GM21526 (cell line): ENCODE measurements around the gene C12orf60.
"Not testable (repeated sequence)": the region's sequence is repeated elsewhere in the genome, so short reads cannot be mapped to it uniquely, and the experiment has no call there.

Experiments used
- ATAC-seq: cut with Tn5 transposase; IDR thresholded peaks from one replicate; pipeline ENCODE4 v1.9.1; 2021; ENCODE audit warnings: moderate library complexity; ENCODE audit not compliant: unreplicated experiment, low FRiP score

C12orf60 gene

DNA sequence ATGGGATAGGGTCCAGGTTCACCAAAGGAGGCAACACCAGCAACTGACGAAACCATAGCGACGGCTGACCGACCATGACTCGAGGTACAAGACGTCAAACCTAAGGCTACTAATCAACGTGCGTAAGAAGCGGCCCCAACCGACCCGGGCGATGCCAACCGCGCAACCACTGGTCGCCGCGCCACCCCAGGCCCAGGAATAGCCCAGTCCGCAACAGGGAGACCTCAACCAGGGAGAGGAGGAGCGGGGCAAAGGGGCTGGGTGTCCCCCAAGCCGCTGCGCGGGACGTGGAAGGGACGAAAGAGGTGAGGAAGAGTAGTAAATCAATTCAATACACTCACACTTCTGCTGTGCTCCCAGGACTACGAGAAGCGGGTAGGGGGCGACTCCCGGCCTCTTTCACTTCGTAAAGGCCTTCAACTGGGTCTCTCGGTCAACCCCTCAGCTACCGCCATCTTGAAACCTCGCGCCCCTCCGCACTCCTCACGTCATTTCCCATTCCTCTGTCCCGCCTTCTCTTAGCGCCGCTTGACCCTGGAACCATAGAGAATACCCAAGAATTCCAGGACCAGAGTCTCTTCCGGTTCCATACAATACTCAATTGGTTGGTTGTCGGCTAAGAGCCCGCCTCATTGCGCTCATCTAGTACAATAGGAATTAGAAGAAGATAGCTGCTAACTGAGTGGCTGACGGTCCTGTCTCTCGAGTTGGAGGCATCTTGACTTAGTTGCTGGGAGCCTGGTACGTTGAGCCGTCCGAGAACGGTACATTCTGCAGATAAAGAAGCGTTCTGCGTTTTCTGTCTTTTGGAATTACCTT is at the start of gene C12orf60, which contains the start of gene WBP11:
Gene C12orf60 (plus strand): TSS at position 660 of the 819 bp plus-strand sequence. CDS start 19,266 bp downstream, outside the sequence.
Gene WBP11 (minus strand): TSS at position 468 of the 819 bp plus-strand sequence. CDS start 2,095 bp downstream, outside the sequence.
- peak; percentile 99 for ATAC-seq

DNA sequence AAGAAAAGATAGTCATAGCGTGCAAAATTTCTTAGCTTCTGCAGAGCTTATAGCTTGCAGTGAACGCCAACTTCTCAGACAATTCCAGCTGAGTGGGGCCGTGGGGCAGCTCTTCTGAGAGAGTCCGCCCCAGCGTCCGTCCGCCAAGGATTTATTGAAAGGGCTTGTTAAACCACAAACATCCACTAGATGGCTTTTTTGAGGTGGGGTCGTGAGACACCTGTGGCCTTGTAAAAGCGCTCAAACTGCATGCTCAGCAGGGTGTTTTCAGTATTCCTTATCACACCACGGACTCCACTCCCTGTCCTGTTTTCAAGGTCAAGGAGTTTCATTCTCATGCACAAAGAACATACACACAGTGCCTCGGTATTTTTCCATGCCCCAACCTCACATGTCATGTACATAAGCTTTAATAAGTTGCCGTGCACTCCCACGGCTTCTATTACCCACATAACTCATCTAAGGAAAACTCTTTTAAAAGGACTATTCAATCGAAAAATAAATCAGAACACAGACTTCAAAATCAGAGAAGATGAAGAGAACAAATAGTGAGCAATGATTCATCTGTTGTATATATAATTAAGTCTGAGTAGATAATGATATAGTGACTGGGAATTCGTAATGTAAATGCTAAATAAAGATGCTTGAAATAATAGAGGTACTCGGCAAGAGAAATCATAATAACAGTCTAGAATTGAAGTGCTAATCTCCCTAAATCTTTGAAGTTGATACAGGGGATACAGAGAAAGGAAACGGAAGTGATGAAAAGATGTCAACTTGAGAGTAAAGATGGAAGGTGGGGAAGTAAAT is 46.9 kb upstream of the C12orf60 start:
- ATAC-seq: no peak

DNA sequence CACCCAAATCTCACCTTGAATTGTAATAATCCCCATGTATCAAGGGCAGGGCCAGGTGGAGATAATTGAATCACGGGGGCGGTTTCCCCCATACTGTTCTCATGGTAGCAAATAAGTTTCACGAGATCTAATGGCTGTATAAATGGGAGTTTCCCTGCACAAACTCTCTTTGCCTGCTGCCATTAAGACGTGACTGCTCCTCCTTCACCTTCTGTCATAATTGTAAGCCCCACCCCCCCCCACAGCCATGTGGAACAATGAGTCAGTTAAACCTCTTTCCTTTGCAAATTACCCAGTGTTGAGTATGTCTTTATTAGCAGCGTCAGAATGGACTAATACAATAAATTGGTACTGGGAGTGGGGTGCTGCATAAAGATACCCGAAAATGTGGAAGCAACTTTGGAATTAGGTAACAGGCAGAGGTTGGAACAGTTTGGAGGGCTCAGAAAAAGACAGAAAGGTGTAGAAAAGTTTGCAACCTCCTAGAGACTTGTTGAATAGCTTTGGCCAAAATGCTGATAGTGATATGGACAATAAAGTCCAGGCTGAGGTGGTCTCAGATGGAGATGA is 43.7 kb upstream of the C12orf60 start:
- ATAC-seq: not testable (repeated sequence)

GRCh38 chr12:14765398-14765797 is 38.1 kb upstream of the C12orf60 start:
- no peak for ATAC-seq

- not testable (repeated sequence) for ATAC-seq
Measured at GRCh38 chr12:14766020-14766419, 37.5 kb upstream of the C12orf60 start.

DNA sequence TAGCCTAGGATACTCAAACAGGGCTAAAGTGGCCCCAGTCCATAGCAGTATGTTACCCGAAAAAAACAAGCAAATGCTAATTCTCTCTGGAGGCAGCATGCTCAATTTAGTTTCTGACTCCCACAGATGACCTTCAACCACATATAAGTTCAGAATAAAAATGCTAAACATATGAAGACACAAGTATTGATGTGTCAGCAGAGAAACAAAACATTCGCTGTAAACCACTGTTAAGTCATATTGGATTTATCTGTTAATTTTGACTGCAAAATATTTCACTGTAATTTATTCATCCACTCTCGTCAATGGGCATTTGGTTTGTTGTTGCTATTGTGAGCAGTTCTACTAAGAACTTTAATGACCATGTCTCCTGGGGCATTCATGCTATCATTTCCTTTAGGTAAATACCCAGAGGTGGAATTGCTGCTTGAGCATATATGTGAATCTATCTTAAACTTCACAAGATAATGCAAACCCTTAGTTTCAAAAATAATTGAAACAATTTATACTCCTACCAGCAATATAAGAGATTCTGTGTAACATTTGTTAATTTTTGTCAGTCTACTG is 36.7 kb upstream of the C12orf60 start:
- no peak for ATAC-seq

DNA sequence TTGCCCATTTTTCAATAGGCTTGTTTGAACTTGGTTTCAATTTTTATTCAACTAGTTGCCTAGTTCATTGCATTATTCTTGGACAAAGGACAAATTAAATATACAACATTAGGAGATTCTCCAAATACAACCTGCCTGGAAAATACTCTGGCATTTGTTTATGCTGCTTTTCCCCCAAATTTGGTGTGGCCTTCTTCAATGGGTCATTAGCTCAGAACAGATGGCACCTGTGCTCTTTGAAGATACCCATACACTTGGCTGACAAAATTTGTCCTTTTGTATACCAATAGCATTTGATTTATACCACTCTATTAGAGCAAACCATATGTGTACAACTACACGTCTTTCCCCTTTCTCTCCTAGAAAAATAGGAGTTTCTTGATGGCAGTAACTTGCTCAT is 35.9 kb upstream of the C12orf60 start:
- ATAC-seq: no peak

DNA sequence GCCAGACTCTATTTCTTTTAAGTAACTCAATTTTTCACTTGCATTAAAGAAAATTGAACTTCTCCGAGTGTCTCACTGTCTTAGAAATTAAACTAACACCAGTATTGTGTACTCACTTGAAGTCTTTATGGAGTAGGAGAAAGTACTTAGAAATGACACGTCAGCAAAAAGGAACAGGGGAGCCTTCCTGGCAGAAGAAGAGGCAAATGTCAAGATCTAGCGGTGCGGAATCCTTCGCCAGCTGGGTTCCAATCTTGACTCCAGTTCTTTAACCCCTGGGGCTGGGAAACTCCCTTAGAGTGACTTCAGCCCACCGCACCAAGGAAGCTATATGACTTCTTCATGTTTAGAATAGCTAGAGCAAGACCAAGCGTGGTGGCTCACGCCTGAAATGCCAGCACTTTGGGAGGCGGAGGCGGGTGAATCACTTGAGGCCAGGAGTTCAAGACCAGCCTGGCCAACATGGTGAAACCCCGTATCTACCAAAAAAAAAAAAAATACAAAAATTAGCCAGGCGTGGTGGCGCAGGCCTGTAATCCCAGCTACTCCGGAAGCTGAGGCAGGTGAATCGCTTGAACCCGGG is 34.6 kb upstream of the C12orf60 start:
- no peak for ATAC-seq

DNA sequence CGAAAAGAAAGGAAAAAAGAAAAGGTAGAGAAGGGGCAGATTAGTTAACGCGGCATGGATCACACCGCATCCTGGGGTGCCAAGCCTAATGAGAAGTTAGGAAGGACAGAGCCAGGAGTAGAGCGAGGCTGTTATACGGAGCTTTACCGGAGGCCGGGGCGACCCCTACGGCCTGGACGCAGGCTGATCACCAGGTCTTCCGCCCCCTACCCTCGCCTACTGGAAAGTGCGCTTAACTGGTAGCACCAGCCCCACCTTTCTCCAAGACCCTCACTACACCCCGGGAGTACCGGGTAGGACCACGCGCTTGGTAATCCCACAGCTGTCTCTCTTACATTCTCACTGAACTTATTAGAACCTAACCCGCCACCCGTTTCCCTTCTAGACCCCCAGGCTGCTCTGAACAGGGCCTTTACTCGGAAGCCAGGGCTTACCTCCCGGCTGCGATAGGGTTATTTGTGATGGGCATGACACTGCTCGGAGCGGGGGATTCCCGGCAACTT is 34.0 kb upstream of the C12orf60 start:
- no peak for ATAC-seq

DNA sequence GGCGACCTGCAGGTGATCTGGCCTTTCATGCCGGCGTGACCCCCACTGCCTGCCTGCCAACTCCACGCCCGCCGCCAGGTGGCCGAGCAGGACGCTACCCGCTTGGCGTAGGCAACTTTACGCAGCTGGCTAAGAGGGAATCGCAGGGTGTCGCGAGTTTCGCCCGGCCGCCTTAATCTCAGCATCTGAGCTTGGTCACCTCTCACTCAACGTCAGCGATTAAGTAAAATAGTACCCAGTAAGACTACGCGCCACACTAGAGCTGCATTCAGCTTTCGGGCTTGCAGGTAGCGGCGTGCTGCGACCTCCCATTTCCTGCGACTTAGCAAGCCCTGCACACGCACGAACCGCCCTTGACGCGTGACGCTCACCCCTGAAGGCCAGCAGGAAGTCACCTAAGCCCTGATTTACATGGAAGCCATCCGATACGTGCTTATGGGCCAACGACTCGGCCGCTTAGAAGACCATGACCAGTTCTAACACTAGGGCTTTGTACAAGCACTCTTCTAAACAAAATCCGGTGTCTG is 33.4 kb upstream of the C12orf60 start:
- ATAC-seq: peak; percentile 33

DNA sequence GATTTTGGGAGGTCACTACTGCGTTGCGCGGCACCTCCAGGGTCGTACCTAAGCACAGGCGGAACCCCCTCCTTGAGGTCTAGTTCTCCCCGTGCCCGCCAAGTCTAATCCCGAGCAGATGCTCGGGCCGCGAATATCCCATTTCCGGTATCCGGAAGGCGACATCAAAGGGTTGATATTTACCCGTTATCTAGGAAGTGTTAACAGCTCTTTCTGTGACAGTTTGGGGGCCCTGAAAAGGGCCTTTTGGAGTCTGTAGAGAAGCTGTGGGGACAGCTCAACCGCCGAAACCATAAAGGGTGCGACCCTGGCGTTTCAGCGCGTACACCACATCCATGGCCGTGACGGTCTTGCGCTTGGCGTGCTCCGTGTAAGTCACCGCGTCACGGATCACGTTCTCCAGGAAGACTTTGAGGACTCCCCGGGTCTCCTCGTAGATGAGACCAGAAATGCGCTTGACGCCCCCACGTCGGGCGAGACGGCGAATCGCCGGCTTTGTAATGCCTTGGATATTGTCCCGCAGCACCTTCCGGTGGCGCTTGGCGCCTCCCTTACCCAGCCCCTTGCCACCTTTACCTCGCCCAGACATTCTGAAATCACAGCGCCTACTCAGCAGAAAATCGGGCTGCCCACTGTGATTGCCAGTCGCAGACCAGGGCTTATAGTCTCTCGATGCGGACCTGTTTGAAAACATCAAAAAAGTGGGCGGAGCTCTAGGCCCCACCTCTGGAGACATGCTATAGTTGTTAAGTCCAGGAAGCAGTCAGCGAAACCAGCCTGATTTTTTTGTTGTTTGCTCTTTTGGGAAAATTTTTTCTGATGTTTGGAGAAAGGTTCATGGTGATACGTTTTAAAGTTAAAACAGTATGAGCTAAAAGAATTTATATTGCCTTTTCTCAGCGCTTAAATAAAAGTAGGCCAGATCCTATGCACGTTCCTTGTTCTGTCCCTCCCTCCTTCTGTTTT is 32.7 kb upstream of the C12orf60 start:
- peak; percentile 17 for ATAC-seq

DNA sequence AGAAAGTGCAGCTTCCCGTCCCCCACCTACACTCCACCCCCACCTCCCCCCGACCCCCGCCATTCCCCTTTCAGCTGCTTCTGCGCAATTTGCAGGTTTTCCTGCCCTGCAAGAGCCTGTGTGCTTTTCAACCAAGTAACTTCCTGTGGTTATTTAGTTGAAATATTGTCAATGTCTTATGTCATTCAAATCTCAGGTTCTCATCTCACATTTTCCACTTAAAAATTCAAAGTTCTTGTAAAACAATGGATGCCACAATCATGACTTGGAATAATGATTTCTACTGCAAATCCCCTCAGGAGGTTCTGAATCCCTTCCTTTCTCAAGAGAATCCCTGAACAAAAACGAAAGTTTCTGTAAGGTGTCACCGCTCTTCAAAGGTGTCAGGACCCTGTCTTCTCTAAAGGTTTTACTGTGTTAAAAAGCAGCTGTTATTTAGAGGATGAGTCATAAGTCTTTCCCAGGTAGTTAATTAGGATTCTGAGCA is 31.8 kb upstream of the C12orf60 start:
- no peak for ATAC-seq

DNA sequence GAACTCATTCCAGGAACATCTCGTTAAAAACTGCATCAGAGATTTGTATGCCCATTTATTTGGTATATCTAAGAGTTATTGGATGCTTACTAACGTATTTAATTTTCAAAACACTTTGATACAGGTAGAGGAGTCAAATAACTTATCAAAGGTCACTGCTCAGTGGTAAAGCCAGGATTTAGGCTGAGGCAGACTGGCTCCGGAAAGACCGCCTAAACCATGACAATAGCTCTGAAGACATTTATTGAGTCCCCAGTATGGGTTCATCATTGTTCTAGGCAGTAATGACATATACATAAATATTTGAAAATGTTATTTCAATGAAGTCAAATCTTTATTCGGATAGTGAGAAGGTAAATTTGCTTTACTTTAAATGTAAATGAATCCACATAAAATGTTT is 30.5 kb upstream of the C12orf60 start:
- no peak for ATAC-seq

DNA sequence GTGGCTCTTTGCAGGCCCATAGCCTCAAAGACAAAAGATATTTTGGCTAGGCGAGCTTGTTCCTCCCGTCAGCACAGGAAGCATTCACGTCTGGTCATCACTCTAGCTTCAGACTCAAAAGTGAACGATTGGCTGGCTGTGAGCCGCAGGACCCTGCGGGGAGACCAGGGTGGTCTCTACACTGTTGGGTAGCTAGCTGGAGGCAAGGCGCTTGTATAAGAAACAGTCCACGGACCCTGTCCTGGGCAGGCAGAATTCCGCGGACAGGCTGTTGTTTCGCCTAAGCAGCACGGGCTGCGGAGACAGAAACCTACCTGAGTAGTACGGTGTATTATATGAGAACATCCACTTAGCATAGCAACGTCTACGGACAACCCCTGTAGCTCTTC is 29.8 kb upstream of the C12orf60 start:
- ATAC-seq: peak; percentile 23

DNA sequence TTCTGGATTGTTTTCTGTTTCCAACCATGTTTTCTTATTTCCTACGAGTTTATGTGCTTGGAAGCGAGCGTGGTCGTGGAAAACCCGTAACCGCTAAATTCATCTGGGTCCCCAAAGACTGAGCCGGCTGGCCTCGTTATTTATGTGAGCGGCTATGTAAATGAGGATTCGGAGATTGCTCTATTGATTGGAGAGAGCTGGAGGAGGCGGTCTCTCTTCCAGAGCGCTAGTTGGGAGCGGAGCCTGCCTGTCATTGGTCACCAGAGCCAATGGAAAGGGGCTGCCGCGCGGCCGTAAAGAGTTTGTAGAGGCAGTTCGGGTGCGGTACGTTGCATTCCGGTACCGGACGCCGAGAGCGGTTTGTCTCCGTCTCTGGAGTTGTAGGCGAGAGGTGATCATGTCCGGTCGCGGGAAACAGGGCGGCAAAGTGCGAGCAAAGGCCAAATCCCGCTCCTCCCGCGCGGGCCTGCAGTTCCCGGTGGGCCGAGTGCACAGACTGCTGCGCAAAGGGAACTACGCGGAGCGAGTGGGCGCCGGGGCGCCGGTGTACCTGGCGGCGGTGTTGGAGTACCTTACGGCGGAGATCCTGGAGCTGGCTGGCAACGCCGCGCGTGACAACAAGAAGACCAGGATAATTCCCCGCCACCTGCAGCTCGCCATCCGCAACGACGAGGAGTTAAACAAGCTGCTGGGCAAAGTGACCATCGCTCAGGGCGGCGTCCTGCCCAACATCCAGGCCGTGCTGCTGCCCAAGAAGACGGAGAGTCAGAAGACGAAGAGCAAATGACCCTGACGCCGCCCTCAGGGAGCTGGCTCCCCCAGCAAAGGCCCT is 29.2 kb upstream of the C12orf60 start:
- ATAC-seq: peak; percentile 57

DNA sequence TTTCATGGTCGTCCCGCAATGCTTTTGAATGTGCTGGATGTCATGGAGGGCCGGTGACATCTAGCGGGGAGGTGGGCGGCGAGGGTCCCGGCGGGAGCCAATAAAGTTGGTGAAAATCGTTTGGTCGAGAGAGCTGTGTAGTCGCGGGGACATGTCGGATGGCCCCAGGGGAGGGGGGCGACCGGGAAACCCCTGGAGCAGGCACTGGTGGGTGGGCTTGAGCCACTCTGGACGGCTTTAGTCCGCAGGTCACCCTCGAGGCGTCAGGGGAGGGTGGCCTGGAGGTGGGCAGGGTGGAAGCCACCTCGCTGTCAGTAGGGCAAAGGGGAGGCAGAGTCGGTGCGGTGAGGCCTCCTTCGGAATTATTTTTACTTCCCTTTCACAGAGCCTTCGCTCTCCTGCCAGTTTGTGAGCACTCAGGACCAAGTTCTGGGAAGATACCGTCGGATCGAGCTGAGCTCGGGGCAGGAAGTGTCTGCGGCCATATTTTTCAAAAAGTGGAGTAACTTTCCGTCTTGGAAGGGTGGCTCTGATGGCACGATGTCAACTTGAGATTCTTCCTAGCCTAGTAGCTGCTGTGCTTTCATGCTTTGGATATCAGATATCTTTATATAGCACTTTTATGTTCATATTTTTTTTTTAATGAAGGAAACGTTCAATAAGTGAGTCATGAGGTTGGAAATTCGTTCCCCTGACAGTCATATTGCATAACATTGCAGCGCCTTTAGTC is 28.4 kb upstream of the C12orf60 start:
- ATAC-seq: no peak

- ATAC-seq: no peak
Measured at GRCh38 chr12:14775636-14775980, 27.9 kb upstream of the C12orf60 start.
